CD14-positive monocyte (primary cell): ENCODE results near the gene TP73. TPM values are rescaled to one million over a fixed set of nuclear protein-coding genes. Genes with fewer than 3 reads are reported as not detected.

Source experiments
- DNase-seq, 3 donors: peaks; one replicate each; pipeline ENCODE4 v3.0.0-alpha.2; 2011 to 2022
- H2AFZ ChIP-seq: 2 replicates; pipeline ENCODE4 v1.6.0; 2012; ENCODE audit warnings: mild to moderate bottlenecking, low read depth, low read length, inconsistent platforms; ENCODE audit not compliant: insufficient read depth, poor library complexity, severe bottlenecking
- H3K27ac ChIP-seq, 2 donors: 1 replicate in 1 of 2; 2 replicates in 1 of 2; pipeline ENCODE4 v1.5.1; 2012 to 2013; ENCODE audit warnings: low read length in 2 of 2, control low read depth in 1 of 2, inconsistent platforms in 1 of 2, low read depth in 1 of 2, mild to moderate bottlenecking in 1 of 2
- H3K27me3 ChIP-seq, 2 donors: one replicate each; pipeline versions ENCODE4 v1.6.0 to v1.6.1; 2011 to 2013; ENCODE audit warnings: low read length in 2 of 2; ENCODE audit not compliant: control insufficient read depth in 2 of 2, insufficient read depth in 2 of 2
- H3K36me3 ChIP-seq, 2 donors: replicated peaks in 1 of 2; 1 replicate in 1 of 2; 2 replicates in 1 of 2; pipeline versions ENCODE4 v1.5.1 to v1.6.1; 2012 to 2013; ENCODE audit warnings: low read length in 2 of 2, control low read depth in 1 of 2, inconsistent platforms in 1 of 2, mild to moderate bottlenecking in 1 of 2; ENCODE audit not compliant: insufficient read depth in 2 of 2, control insufficient read depth in 1 of 2
- H3K4me1 ChIP-seq, 2 donors: 1 replicate in 1 of 2; 2 replicates in 1 of 2; pipeline versions ENCODE4 v1.5.1 to v1.6.1; 2012 to 2013; ENCODE audit warnings: low read length in 2 of 2, control low read depth in 1 of 2, inconsistent platforms in 1 of 2, mild to moderate bottlenecking in 1 of 2, moderate library complexity in 1 of 2; ENCODE audit not compliant: insufficient read depth in 2 of 2, control insufficient read depth in 1 of 2
- H3K4me2 ChIP-seq: replicated peaks from 2 replicates; pipeline ENCODE3; 2012; ENCODE audit warnings: low read length, moderate library complexity, mild to moderate bottlenecking; ENCODE audit not compliant: poor library complexity, severe bottlenecking; ENCODE audit errors: extremely low read depth
- H3K4me3 ChIP-seq, 3 experiments: fragments of 200-600 bp in 1 of 3; sonication (generic) in 1 of 3; replicated peaks in 1 of 3; 1 replicate in 2 of 3; 2 replicates in 1 of 3; pipeline ENCODE4 v1.5.1; 2011 to 2013; ENCODE audit warnings: low read length in 3 of 3, mild to moderate bottlenecking in 3 of 3, control low read depth in 2 of 3, low read depth in 2 of 3, inconsistent platforms in 1 of 3, moderate library complexity in 1 of 3
- H3K79me2 ChIP-seq: 2 replicates; pipeline ENCODE4 v1.6.0; 2012; ENCODE audit warnings: mild to moderate bottlenecking, control low read depth, inconsistent platforms, low read length, moderate library complexity; ENCODE audit not compliant: insufficient read depth
- H3K9ac ChIP-seq: 2 replicates; pipeline ENCODE4 v1.6.0; 2017; ENCODE audit warnings: low read length, mild to moderate bottlenecking; ENCODE audit not compliant: insufficient read depth, poor library complexity, severe bottlenecking
- H3K9me3 ChIP-seq, 2 donors: replicated peaks in 1 of 2; 1 replicate in 1 of 2; 2 replicates in 1 of 2; pipeline versions ENCODE4 v1.5.1 to v1.6.1; 2012 to 2013; ENCODE audit warnings: low read length in 2 of 2, control low read depth in 1 of 2; ENCODE audit not compliant: control insufficient read depth in 1 of 2, insufficient read depth in 1 of 2
- H4K20me1 ChIP-seq: 2 replicates; pipeline ENCODE4 v1.6.0; 2012; ENCODE audit warnings: mild to moderate bottlenecking, low read length, control low read depth, moderate library complexity; ENCODE audit not compliant: insufficient read depth
- H3K27ac Mint-ChIP-seq, 7 donors: one replicate each; pipeline ENCODE4 v1.8.0; 2020; ENCODE audit warnings: mild to moderate bottlenecking in 7 of 7, mixed read lengths in 7 of 7, moderate library complexity in 6 of 7, inconsistent platforms in 2 of 7
- H3K27me3 Mint-ChIP-seq, 3 donors: one replicate each; pipeline ENCODE4 v1.8.0; 2021 to 2022; ENCODE audit warnings: low read depth in 3 of 3, mild to moderate bottlenecking in 3 of 3, mixed read lengths in 3 of 3, moderate library complexity in 3 of 3, inconsistent platforms in 1 of 3
- H3K36me3 Mint-ChIP-seq, 2 donors: one replicate each; pipeline ENCODE4 v1.8.0; 2020; ENCODE audit warnings: mixed read lengths in 2 of 2, inconsistent platforms in 1 of 2, mild to moderate bottlenecking in 1 of 2
- H3K4me1 Mint-ChIP-seq: one replicate; pipeline ENCODE4 v1.8.0; 2020; ENCODE audit warnings: mild to moderate bottlenecking, mixed read lengths
- H3K4me3 Mint-ChIP-seq, 2 donors: one replicate each; pipeline ENCODE4 v1.8.0; 2020; ENCODE audit warnings: mild to moderate bottlenecking in 2 of 2, mixed read lengths in 2 of 2, moderate library complexity in 1 of 2
- H3K9me3 Mint-ChIP-seq, 7 donors: one replicate each; pipeline ENCODE4 v1.8.0; 2020 to 2022; ENCODE audit warnings: mixed read lengths in 7 of 7, mild to moderate bottlenecking in 6 of 7, moderate library complexity in 6 of 7, inconsistent platforms in 2 of 7
- CTCF ChIP-seq: fragments of 200-600 bp; IDR thresholded peaks from one replicate; pipeline ENCODE4 v1.8.0; 2022; ENCODE audit warnings: antibody characterized with exemption, mild to moderate bottlenecking
- WGBS: methylation state at CpG from one replicate; pipeline ENCODE4 v1.1.5; 2013; ENCODE audit warnings: missing lambda C conversion rate; ENCODE audit not compliant: insufficient coverage; 5-methylcytosine and 5-hydroxymethylcytosine counted together
- intact Hi-C, 2 donors: fragments of 100-400 bp; cut with micrococcal nuclease; formaldehyde crosslinking; loops; one replicate each; pipeline versions ENCODE4 v1.15.0 to v1.15.1; 2023
- polyA plus RNA-seq, 3 donors: library from polyadenylated mRNA; depleted of rRNA in 1 of 3; unstranded in 2 of 3; stranded (reverse) in 1 of 3; fragments of 300-500 nt in 2 of 3; fragments of >200 nt in 1 of 3; fragmentation: Illumina TruSeq in 2 of 3; gene quantifications; 1 replicate in 2 of 3; 2 replicates in 1 of 3; pipeline ENCODE4 v1.2.3, GENCODE V29; 2012 to 2021

Gene TP73
- polyA plus RNA-seq, 3 donors = 0.21 to 0.42 TPM; not detected in 1

DNA sequence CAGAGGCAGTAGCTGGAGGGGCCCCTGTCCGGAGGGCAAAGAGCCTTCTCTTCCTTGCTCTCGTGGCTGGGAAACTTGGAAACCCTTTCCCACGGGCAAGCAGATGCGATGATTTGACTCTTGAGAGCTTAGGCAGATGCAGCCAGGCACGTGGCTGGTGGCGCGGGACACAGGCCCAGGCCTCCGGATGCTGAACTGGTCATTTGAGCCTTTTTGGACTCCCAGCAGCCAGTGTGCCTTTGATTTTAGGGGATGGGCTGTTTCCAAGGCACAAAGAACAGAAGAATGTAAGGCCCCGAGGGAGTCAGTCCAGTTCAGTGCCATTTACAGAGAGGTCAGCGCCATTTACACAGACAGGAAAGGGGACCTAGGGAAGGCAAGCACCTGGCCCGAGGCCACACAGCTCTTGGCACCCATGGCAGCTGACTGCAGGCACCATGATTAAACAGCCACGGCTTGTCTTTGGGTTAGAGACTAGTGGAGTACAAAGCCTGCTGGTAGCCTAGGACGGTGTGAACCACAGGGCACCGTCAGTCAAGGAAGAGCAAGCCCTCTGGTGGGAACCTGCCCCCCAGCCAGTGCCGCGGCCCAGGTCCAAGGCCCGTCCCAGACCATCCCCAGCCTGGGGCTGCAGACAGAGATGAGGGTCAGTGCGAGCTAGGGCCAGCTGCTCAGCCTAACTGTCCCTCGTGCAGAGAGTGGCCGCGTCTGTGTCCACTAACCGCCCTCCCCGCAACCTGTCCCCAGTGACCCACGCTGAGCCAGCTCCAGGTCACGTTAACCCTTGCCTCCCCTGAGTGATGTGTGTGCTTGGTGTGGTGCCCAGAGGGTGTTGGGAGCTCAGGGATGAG, 79.5 kb downstream of the TP73 start:
- WGBS = 88% methylated on average over 17 of the region's 25 CpGs
- Histone ChIP-seq H3K36me3 (peaks cover 0 to 8% of the 10 kb centered on the region in 2 donors), H4K20me1 (no peaks in the 10 kb centered on the region), H3K9me3 (no peaks in the 10 kb centered on the region), H3K4me2 (no peak overlapping the region), H2AFZ (no peak overlapping the region), H3K4me3 (no peak overlapping the region), H3K27ac (no peak overlapping the region), H3K9ac (no peak overlapping the region), H3K4me1 (no peaks in the 10 kb centered on the region), H3K79me2 (no peaks in the 10 kb centered on the region), H3K27me3 (no peaks in the 10 kb centered on the region)
- peaks cover 8% of the 10 kb centered on the region in 2 donors for H3K36me3 Mint-ChIP-seq
- peaks cover 2 to 15% (median 7%) of the 10 kb centered on the region in 3 donors for H3K27me3 Mint-ChIP-seq
- no peak overlapping the region for H3K4me3 Mint-ChIP-seq
- H3K27ac Mint-ChIP-seq = no peak overlapping the region
- no peaks in the 10 kb centered on the region for H3K4me1 Mint-ChIP-seq
- DNase-seq = no peak
- no peak for TF ChIP-seq CTCF
- no peaks in the 10 kb centered on the region for H3K9me3 Mint-ChIP-seq
- intact Hi-C loops = no loop called here

GRCh38 chr1:3732434-3733093, 80.2 kb downstream of the TP73 start:
- no peaks in the 10 kb centered on the region for H3K9me3 Mint-ChIP-seq
- H3K27ac ChIP-seq = no peak overlapping the region
- no peaks in the 10 kb centered on the region for H3K9me3 ChIP-seq
- no peak overlapping the region for H3K4me3 ChIP-seq
- no peak for TF ChIP-seq CTCF
- no peak overlapping the region for H2AFZ ChIP-seq
- no peak for DNase-seq
- H3K27ac Mint-ChIP-seq = no peak overlapping the region
- H3K4me3 Mint-ChIP-seq = no peak overlapping the region
- no peaks in the 10 kb centered on the region for H3K27me3 ChIP-seq
- H3K4me2 ChIP-seq = no peak overlapping the region
- H3K9ac ChIP-seq = no peak overlapping the region
- H3K4me1 Mint-ChIP-seq = no peaks in the 10 kb centered on the region
- no peaks in the 10 kb centered on the region for H3K4me1 ChIP-seq
- 49% methylated on average over 35 of the region's 37 CpGs for WGBS
- intact Hi-C loops = no loop called here
- no peaks in the 10 kb centered on the region for H3K79me2 ChIP-seq
- H3K36me3 ChIP-seq = peaks cover 0 to 13% of the 10 kb centered on the region in 2 donors
- peaks cover 2 to 15% (median 5%) of the 10 kb centered on the region in 3 donors for H3K27me3 Mint-ChIP-seq
- no peaks in the 10 kb centered on the region for H4K20me1 ChIP-seq
- H3K36me3 Mint-ChIP-seq = peaks cover 15 to 16% of the 10 kb centered on the region in 2 donors
